GM12864 (cell line): ENCODE measurements around the gene BCAS2.

Experiments used
- DNase-seq: peaks from one replicate; pipeline ENCODE4 v3.0.0-alpha.2; 2011; ENCODE audit warnings: low read depth
- H3K4me3 ChIP-seq: 2 replicates; pipeline ENCODE4 v1.5.1; 2011; ENCODE audit warnings: mild to moderate bottlenecking, low read depth, low read length, control low read depth
- TF ChIP-seq, protein P1 (sequence below): IDR thresholded peaks from 2 replicates; pipeline ENCODE4 v1.5.1; 2011; ENCODE audit warnings: low read depth, mild to moderate bottlenecking, moderate library complexity, low read length, control low read depth, inconsistent platforms; ENCODE audit errors: missing control alignments

BCAS2 gene

DNA sequence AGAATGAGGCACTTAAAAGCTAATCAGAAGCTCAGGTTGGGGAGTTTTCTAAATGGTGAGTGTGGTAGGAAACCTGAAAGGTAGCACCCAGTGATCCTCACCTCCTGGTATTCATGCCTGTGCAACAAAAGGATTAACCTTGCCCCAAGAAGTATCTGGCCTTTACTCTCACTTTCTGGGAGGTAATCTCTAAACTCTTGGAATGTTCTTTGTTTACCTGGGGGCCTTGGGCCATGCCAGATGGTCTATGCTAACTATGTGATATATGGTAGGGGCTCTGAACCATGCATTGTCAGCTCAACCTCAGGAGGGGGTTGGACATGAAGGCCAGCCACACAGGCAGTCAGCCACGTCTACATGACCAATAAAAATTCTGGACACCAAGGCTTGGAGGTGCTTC, 46.0 kb downstream of the BCAS2 start:
- no peak for DNase-seq
- no peak overlapping the region for H3K4me3 ChIP-seq
- TF ChIP-seq, protein P1, sequence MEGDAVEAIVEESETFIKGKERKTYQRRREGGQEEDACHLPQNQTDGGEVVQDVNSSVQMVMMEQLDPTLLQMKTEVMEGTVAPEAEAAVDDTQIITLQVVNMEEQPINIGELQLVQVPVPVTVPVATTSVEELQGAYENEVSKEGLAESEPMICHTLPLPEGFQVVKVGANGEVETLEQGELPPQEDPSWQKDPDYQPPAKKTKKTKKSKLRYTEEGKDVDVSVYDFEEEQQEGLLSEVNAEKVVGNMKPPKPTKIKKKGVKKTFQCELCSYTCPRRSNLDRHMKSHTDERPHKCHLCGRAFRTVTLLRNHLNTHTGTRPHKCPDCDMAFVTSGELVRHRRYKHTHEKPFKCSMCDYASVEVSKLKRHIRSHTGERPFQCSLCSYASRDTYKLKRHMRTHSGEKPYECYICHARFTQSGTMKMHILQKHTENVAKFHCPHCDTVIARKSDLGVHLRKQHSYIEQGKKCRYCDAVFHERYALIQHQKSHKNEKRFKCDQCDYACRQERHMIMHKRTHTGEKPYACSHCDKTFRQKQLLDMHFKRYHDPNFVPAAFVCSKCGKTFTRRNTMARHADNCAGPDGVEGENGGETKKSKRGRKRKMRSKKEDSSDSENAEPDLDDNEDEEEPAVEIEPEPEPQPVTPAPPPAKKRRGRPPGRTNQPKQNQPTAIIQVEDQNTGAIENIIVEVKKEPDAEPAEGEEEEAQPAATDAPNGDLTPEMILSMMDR, result no peak

DNA sequence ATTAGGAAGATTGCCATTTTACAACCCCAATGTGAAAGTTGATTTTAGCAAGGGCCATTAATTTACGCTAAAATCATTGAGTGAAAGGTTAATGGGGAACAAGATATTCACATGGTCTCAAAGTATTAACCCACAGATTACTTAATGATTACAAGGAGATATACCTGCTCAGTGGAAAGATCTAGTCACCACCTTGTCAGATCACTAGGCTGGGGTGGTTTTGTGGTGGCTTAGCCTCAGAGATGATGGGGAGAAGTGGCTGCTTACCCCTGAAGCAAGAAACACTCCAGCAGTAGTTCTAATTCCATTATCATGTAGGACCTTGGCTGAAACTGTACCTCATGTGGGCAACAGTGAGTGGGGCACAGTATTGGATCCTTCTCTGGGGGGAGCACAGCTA, 50.3 kb downstream of the BCAS2 start:
- TF ChIP-seq, protein P1, result no peak

DNA sequence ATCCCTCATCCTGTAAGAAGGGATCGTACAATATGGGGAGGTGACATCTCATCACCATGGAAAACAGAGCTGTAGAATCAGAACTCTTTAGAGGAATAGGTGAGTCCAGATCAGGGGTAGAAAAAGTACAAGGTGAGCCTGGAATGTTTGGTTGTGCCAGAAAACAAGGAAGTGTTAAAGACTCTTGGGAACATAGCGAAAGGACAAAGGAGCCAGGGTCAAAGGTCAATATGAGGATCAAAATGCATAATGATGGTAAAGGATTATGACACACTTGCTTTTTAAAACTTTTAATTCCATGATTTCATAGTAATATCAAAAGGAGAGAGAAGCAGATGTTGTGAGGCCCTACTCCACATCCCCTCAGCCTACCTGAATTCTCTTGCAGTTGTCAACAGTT, 51.2 kb downstream of the BCAS2 start:
- no peak for DNase-seq
- H3K4me3 ChIP-seq, result no peak overlapping the region
- TF ChIP-seq, protein P1, result no peak

More for the DNA sequence above, 50.3 kb downstream of the BCAS2 start:
- DNase-seq, result no peak
- no peak overlapping the region for H3K4me3 ChIP-seq

DNA sequence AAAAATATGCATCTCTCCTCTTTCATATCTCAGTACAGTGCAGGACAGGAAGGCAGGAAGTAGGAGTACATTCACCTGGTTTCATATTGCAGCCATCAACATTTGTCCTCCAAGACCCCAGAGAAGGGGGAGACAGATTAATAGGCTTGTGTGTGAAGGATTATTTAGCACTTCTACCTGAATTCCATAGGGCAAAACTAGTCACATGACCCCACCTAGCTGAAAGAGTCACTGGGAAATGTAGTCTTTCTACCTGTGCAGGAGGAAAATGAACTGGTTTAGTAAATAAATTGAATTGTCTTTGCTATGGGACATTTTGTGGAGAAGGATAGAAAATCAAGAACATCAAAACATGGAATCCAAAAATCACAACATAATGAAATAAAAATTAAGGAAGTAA, 56.5 kb downstream of the BCAS2 start:
- DNase-seq, result no peak
- no peak overlapping the region for H3K4me3 ChIP-seq
- TF ChIP-seq, protein P1, result no peak

DNA sequence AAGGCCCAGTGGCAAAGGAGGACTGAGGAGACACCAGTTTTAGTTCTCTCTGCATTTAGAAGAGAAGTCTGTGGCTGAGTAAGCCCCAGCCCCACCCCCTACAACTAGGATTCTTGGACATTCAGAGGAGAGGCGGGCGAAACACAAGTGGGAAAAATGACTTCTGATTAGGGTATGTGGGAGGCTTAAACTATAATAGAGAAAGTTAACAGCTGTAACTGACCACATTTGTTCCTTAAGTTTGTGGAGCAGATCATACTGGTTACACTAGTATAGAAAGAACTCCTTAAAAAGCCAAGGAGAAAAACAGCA, 59.2 kb downstream of the BCAS2 start:
- TF ChIP-seq, protein P1, result no peak
- H3K4me3 ChIP-seq, result no peak overlapping the region
- no peak for DNase-seq

DNA sequence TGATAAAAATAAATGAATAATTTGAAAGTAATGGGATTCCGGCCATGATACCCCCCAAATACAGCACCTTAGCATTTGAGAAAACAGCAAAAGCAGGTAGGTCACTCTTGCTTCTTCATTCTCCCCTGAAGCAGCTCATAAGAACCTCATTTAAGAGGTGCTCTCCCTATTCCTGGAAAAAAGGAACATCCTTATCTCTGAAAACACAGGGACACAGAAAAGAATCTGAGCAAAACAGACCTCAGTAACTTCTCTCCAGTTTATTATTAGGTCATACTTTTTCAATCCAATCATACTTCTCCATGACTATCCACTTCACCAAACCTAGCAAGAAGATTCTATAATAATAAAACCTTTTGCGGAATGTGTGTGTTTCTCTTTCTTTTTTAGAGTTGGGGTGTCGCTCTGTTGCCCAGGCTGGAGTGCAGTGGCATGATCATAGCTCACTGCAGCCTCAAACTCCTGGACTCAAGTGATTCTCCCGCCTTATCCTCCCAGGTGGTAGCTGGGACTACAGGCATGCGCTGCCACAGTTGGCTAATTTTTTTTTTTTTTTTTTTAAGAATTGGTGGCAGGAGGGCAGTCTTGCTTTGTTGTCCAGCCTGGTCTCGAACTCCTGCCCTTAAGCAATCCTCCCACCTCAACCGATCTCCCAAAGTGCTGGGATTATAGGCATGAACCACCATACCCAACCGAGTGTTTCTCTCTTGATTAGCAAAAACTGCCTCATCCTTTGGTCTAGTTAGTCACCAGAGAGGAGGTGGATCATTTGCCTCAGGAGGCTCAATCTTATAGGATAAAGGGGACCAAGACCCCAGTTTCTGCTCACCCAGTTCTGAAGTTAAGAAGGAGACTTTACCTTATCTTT, 59.8 kb downstream of the BCAS2 start:
- TF ChIP-seq, protein P1, result no peak
- no peak for DNase-seq

More for the DNA sequence above, 59.8 kb downstream of the BCAS2 start:
- no peak overlapping the region for H3K4me3 ChIP-seq
